Naive thymus-derived CD8-positive, alpha-beta T cell (primary cell): ENCODE results near the gene RET. TPM values are rescaled to one million over a fixed set of nuclear protein-coding genes. Genes with fewer than 3 reads are reported as not detected.

Experiments
- ATAC-seq, 2 donors: fragments of 150-1000 bp; cut with Tn5 transposase in 1 of 2; sonication (Bioruptor Pico), chemical (Tn5 transposase) in 1 of 2; 1 replicate in 1 of 2; 2 replicates in 1 of 2; pipeline ENCODE4 v1.10.0; 2021; ENCODE audit warnings: mild to moderate bottlenecking in 2 of 2, moderate library complexity in 2 of 2
- POLR2A ChIA-PET: fragments of 350-600 bp; sonication (Branson Sonifier 250); formaldehyde crosslinking; loops from one replicate; lab custom pipeline; 2021; ENCODE audit warnings: antibody characterized with exemption; lab: Charles Lee
- DNase-seq, 10 donors: peaks; one replicate each; pipeline versions ENCODE4 v3.0.0 to v3.0.0-alpha.2; 2020 to 2022
- H3K27ac Mint-ChIP-seq, 10 donors: one replicate each; pipeline ENCODE4 v1.8.0; 2020 to 2022; ENCODE audit warnings: mild to moderate bottlenecking in 10 of 10, mixed read lengths in 10 of 10, moderate library complexity in 4 of 10, inconsistent platforms in 1 of 10
- H3K27me3 Mint-ChIP-seq, 5 donors: one replicate each; pipeline ENCODE4 v1.8.0; 2021 to 2022; ENCODE audit warnings: mixed read lengths in 5 of 5
- H3K36me3 Mint-ChIP-seq, 3 donors: one replicate each; pipeline ENCODE4 v1.8.0; 2020 to 2022; ENCODE audit warnings: mixed read lengths in 3 of 3, mild to moderate bottlenecking in 2 of 3, inconsistent platforms in 1 of 3
- H3K4me1 Mint-ChIP-seq, 4 donors: one replicate each; pipeline ENCODE4 v1.8.0; 2021 to 2022; ENCODE audit warnings: mixed read lengths in 4 of 4
- H3K4me3 Mint-ChIP-seq, 10 donors: one replicate each; pipeline ENCODE4 v1.8.0; 2020 to 2022; ENCODE audit warnings: mild to moderate bottlenecking in 10 of 10, mixed read lengths in 10 of 10, moderate library complexity in 6 of 10, inconsistent platforms in 1 of 10
- H3K9me3 Mint-ChIP-seq, 9 donors: one replicate each; pipeline ENCODE4 v1.8.0; 2020 to 2022; ENCODE audit warnings: mixed read lengths in 9 of 9, mild to moderate bottlenecking in 3 of 9, inconsistent platforms in 1 of 9, moderate library complexity in 1 of 9
- polyA plus RNA-seq, 3 donors: library from polyadenylated mRNA; unstranded; fragments of 300-500 nt; fragmentation: Illumina TruSeq; gene quantifications; one replicate each; pipeline ENCODE4 v1.2.3, GENCODE V29; 2021
- total RNA-seq, 8 experiments: library from RNA in 2 of 8; stranded (reverse) in 2 of 8; gene quantifications; one replicate each; pipeline ENCODE4 v1.2.3 and lab custom pipeline; 2021 to 2026

The RET gene
- total and polyA plus RNA-seq, 5 experiments from 2014 or later: not detected

- Mint-ChIP-seq H3K9me3 (peaks cover 0 to 3% (median 0%) of the 10 kb centered on the region in 9 donors), H3K4me1 (peaks cover 0 to 15% (median 9%) of the 10 kb centered on the region in 4 donors), H3K27me3 (peaks cover 0 to 3% (median 0%) of the 10 kb centered on the region in 5 donors), H3K36me3 (no peaks in the 10 kb centered on the region), H3K4me3 (no peak overlapping the region), H3K27ac (no peak overlapping the region)
- DNase-seq: peak in 1 of 10 donors; percentile 12
- POLR2A ChIA-PET: no interaction called here
- ATAC-seq: peak; percentile 20 to 49
Measured at GRCh38 chr10:43039624-43040481, 37.0 kb upstream of the RET start.

- H3K27me3 Mint-ChIP-seq: peaks cover 0 to 3% (median 0%) of the 10 kb centered on the region in 5 donors
- peaks cover 0 to 9% (median 6%) of the 10 kb centered on the region in 4 donors for H3K4me1 Mint-ChIP-seq
- no peak overlapping the region for H3K4me3 Mint-ChIP-seq
- POLR2A ChIA-PET: no interaction called here
- DNase-seq (no peak), ATAC-seq (no peak)
- H3K36me3 Mint-ChIP-seq: no peaks in the 10 kb centered on the region
- peak overlapping the region in 1 of 10 donors; percentile 21 for H3K27ac Mint-ChIP-seq
- H3K9me3 Mint-ChIP-seq: peaks cover 0 to 2% (median 0%) of the 10 kb centered on the region in 9 donors
Measured at GRCh38 chr10:43040482-43041256, 36.2 kb upstream of the RET start.

DNA sequence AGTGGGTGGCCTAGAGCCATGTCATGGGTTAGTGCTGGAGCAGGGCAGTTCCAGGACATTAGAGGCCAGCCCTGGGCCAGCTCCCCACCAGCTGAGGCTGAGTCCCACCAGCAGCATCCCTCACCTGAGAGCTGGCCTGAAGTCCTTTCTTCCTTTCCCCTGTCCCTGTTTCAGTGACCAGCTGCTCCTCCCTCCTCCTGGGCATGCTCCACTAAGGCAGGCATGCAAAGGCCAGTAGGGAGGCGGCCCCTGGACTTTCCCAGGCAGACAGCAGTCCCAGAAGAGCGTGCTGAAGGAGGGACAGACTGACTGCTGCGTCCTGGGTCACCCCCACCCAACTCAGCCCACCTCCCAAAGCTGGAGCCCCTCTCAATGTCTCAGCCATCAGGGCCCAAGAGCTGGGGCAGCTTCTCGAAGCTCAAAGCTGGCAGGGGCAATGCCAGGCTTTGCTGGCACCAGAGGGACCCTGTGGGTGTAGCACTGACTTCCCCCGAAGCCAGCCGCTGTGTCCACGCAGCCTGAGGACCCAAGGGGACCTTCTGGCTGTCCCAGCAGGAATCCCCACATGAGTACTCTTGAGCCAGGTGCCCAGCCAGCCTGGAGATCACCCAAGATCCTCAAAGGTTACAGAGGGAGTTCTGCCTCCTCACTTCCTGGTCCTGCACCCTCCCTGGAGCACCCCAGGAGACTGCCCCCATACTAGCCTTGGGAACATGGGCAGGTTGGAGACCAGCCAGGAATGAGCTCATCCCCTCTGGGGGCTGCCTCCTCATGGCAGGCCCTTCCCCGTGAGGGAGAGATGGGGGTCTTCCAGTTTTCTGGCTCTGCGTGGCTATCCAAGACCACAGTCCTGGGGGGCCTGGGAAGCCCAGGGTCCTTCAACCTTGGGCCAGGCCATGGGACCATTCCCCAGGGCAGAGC is 35.2 kb upstream of the RET start:
- DNase-seq (peak in 1 of 10 donors; percentile 13), ATAC-seq (no peak)
- H3K4me1 Mint-ChIP-seq: peaks cover 0 to 2% (median 0%) of the 10 kb centered on the region in 4 donors
- no peak overlapping the region for H3K4me3 Mint-ChIP-seq
- H3K27ac Mint-ChIP-seq: peak overlapping the region in 2 of 10 donors; percentile 21 to 33
- POLR2A ChIA-PET: no interaction called here
- H3K27me3 Mint-ChIP-seq: peaks cover 0 to 4% (median 0%) of the 10 kb centered on the region in 5 donors
- H3K36me3 Mint-ChIP-seq: no peaks in the 10 kb centered on the region
- peaks cover 0 to 2% (median 0%) of the 10 kb centered on the region in 9 donors for H3K9me3 Mint-ChIP-seq

DNA sequence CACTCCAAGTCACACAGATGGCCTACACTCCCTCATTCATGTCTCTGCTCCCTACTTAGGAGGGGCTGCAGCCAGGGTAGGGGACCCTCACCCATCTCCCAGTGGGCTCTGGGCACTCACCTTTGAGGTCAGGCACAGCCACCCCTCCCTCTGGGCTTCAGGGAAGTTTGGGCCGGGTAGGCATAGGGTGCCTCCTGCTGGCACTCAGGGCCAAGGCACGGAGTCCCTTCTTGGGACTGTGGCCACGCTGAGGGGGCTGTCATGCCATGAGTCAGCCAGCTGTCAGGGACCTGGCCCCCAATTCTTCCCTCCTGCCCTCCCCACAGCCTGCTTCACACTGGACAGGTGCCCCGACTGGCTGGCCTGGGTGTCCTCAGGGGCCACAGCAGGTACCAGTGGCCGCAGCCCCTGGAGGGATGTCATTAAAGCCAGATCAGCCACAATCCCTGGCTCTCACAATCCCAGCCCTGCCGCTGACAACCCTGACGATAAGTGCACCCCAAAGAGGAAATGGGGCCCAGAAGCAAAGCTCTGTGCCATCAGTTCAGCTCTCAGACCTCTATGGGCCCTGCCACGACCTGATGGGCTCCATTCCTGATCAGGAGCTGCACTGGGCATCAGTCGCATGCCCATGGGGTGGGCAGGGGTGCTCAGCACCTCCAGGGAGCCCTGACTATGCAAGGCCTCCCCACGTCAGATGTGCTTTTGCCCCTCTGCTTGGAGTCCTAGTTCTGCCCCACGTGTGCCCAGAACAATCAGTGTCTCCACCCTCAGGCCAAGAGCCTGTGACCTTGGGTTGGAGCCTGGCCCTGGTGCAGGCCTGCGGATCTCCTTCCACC is 34.1 kb upstream of the RET start:
- peak in 1 of 10 donors; percentile 5 for DNase-seq
- Mint-ChIP-seq H3K27me3 (peaks cover 0 to 4% (median 0%) of the 10 kb centered on the region in 5 donors), H3K36me3 (no peaks in the 10 kb centered on the region)

GRCh38 chr10:43043342-43043772 is 33.5 kb upstream of the RET start:
- Mint-ChIP-seq H3K27me3 (peaks cover 0 to 9% (median 0%) of the 10 kb centered on the region in 5 donors), H3K4me1 (peaks cover 0 to 2% (median 0%) of the 10 kb centered on the region in 4 donors), H3K27ac (no peak overlapping the region), H3K9me3 (peaks cover 0 to 2% (median 0%) of the 10 kb centered on the region in 9 donors), H3K36me3 (no peaks in the 10 kb centered on the region), H3K4me3 (no peak overlapping the region)
- ATAC-seq (no peak), DNase-seq (peak in 1 of 10 donors; percentile 16)
- POLR2A ChIA-PET: no interaction called here

More for the DNA sequence above, 34.1 kb upstream of the RET start:
- no peak overlapping the region for H3K27ac Mint-ChIP-seq
- H3K4me1 Mint-ChIP-seq: peaks cover 0 to 2% (median 0%) of the 10 kb centered on the region in 4 donors
- POLR2A ChIA-PET: no interaction called here
- ATAC-seq: no peak
- peaks cover 0 to 2% (median 0%) of the 10 kb centered on the region in 9 donors for H3K9me3 Mint-ChIP-seq
- H3K4me3 Mint-ChIP-seq: no peak overlapping the region

GRCh38 chr10:43043773-43044447 is 33.0 kb upstream of the RET start:
- H3K4me1 Mint-ChIP-seq: peaks cover 0 to 2% (median 0%) of the 10 kb centered on the region in 4 donors
- ATAC-seq (no peak), DNase-seq (peak in 1 of 10 donors; percentile 14)
- H3K27me3 Mint-ChIP-seq: peaks cover 0 to 14% (median 0%) of the 10 kb centered on the region in 5 donors
- no peak overlapping the region for H3K27ac Mint-ChIP-seq
- no peaks in the 10 kb centered on the region for H3K36me3 Mint-ChIP-seq
- POLR2A ChIA-PET: no interaction called here
- H3K9me3 Mint-ChIP-seq: peaks cover 0 to 2% (median 0%) of the 10 kb centered on the region in 9 donors
- H3K4me3 Mint-ChIP-seq: no peak overlapping the region

GRCh38 chr10:43044448-43044921 is 32.4 kb upstream of the RET start:
- Mint-ChIP-seq H3K4me1 (peaks cover 0 to 2% (median 0%) of the 10 kb centered on the region in 4 donors), H3K27me3 (peaks cover 0 to 14% (median 0%) of the 10 kb centered on the region in 5 donors), H3K9me3 (peaks cover 0 to 2% (median 0%) of the 10 kb centered on the region in 9 donors), H3K4me3 (no peak overlapping the region), H3K27ac (no peak overlapping the region), H3K36me3 (no peaks in the 10 kb centered on the region)
- DNase-seq (peak in 1 of 10 donors; percentile 4), ATAC-seq (no peak)
- POLR2A ChIA-PET: no interaction called here

DNA sequence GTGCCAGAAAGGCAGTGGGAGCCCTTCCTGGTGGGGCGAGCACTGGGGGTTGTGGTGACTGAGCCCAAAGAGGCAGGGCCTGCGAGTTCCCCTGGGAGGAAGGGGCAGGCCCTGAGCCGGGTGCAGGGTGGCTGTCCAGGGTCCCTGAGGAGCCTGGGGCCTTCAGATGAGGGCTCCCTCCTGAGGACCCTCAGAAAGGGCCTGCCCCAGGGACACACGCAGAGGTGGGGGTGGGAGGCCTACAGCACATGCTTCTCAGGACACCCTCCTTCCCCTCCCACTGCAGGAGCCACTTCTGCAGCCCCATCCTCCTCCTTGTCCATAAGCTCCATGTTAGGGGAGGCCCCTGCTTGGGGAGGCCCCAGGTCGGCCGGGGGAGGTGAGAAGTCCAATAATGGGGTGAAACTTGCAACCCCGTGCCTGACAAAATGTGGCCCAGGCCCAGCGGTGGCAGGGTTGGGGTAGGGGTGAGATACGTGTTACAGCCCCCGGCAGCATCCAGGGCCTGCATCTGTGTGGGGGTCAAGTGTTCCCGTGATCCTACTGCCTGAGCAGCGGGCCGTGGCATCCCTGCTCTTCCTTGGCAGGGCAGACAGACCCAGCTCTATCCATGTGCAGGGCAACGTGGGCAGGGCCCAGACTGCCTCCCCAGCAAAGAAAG is 31.8 kb upstream of the RET start:
- no peaks in the 10 kb centered on the region for H3K36me3 Mint-ChIP-seq
- peaks cover 0 to 14% (median 0%) of the 10 kb centered on the region in 5 donors for H3K27me3 Mint-ChIP-seq
- DNase-seq (no peak), ATAC-seq (no peak)
- H3K4me3 Mint-ChIP-seq: no peak overlapping the region
- H3K9me3 Mint-ChIP-seq: peaks cover 0 to 2% (median 0%) of the 10 kb centered on the region in 9 donors
- POLR2A ChIA-PET: no interaction called here
- H3K27ac Mint-ChIP-seq: no peak overlapping the region
- H3K4me1 Mint-ChIP-seq: peaks cover 0 to under 1% (median 0%) of the 10 kb centered on the region in 4 donors

GRCh38 chr10:43045631-43046287 is 31.1 kb upstream of the RET start:
- ATAC-seq (no peak), DNase-seq (peak in 1 of 10 donors; percentile 50)
- POLR2A ChIA-PET: no interaction called here
- peaks cover 0 to 14% (median 0%) of the 10 kb centered on the region in 5 donors for H3K27me3 Mint-ChIP-seq
- no peak overlapping the region for H3K4me3 Mint-ChIP-seq
- H3K27ac Mint-ChIP-seq: no peak overlapping the region
- no peaks in the 10 kb centered on the region for H3K4me1 Mint-ChIP-seq
- H3K36me3 Mint-ChIP-seq: no peaks in the 10 kb centered on the region
- peaks cover 0 to 2% (median 0%) of the 10 kb centered on the region in 9 donors for H3K9me3 Mint-ChIP-seq
